Osteoblast (primary cell): ENCODE data around the gene CHST13. TPM values are rescaled to one million over a fixed set of nuclear protein-coding genes. Genes with fewer than 3 reads are reported as not detected.

Experiments
- DNase-seq: peaks from one replicate; pipeline ENCODE4 v3.0.0; 2011; ENCODE audit warnings: low spot score, mixed read lengths; ENCODE audit not compliant: insufficient read length; ENCODE audit errors: missing footprints
- H2AFZ ChIP-seq: 2 replicates; pipeline ENCODE4 v1.6.0; 2011; ENCODE audit warnings: mild to moderate bottlenecking, low read length
- H3K27ac ChIP-seq: 2 replicates; pipeline ENCODE4 v1.5.1; 2011; ENCODE audit warnings: mild to moderate bottlenecking, low read depth, low read length, moderate library complexity
- H3K27me3 ChIP-seq: 2 replicates; pipeline ENCODE4 v1.6.0; 2012; ENCODE audit warnings: mild to moderate bottlenecking, control low read depth, inconsistent platforms, low read length, moderate library complexity; ENCODE audit not compliant: insufficient read depth
- H3K36me3 ChIP-seq: 2 replicates; pipeline ENCODE4 v1.5.1; 2011; ENCODE audit warnings: mild to moderate bottlenecking, low read length, control low read depth, moderate library complexity; ENCODE audit not compliant: insufficient read depth
- H3K4me1 ChIP-seq: 2 replicates; pipeline ENCODE4 v1.5.1; 2011; ENCODE audit warnings: mild to moderate bottlenecking, low read length, control low read depth, moderate library complexity; ENCODE audit not compliant: insufficient read depth
- H3K4me2 ChIP-seq: 2 replicates; pipeline ENCODE4 v1.6.0; 2011; ENCODE audit warnings: mild to moderate bottlenecking, low read length; ENCODE audit not compliant: insufficient read depth
- H3K4me3 ChIP-seq: fragments of 200-600 bp; sonication (generic); 3 replicates; pipeline ENCODE4 v1.5.1; 2012; ENCODE audit warnings: mild to moderate bottlenecking, low read length, inconsistent platforms; ENCODE audit not compliant: insufficient read depth
- H3K79me2 ChIP-seq: 2 replicates; pipeline ENCODE4 v1.6.0; 2012; ENCODE audit warnings: mild to moderate bottlenecking, low read length, control low read depth, inconsistent platforms; ENCODE audit not compliant: insufficient read depth
- H3K9me3 ChIP-seq: 2 replicates; pipeline ENCODE4 v1.5.1; 2011; ENCODE audit warnings: low read depth, low read length, control low read depth
- H4K20me1 ChIP-seq: 2 replicates; pipeline ENCODE4 v1.6.0; 2012; ENCODE audit warnings: mild to moderate bottlenecking, low read length, control low read depth; ENCODE audit not compliant: insufficient read depth
- CTCF ChIP-seq: IDR thresholded peaks from 2 replicates; pipeline ENCODE4 v1.5.1; 2011; ENCODE audit warnings: mild to moderate bottlenecking, low read depth, low read length, moderate library complexity; ENCODE audit errors: extremely low read depth
- total RNA-seq: library from RNA; depleted of rRNA; stranded (reverse); fragments of >200 nt; gene quantifications from 2 replicates; pipeline ENCODE4 v1.2.3, GENCODE V29; 2012

CHST13 gene
- total RNA-seq, 1 donor: under 0.01 TPM

GRCh38 chr3:126527006-126527405 is 3.1 kb downstream of the CHST13 start:
- Histone ChIP-seq H3K9me3 (no peaks in the 10 kb centered on the region), H3K36me3 (no peaks in the 10 kb centered on the region), H3K27ac (no peak overlapping the region), H3K4me2 (no peak overlapping the region), H4K20me1 (no peaks in the 10 kb centered on the region), H3K4me3 (no peak overlapping the region), H3K79me2 (no peaks in the 10 kb centered on the region), H3K27me3 (peaks cover 17% of the 10 kb centered on the region), H2AFZ (no peak overlapping the region), H3K4me1 (no peaks in the 10 kb centered on the region)
- TF ChIP-seq CTCF: no peak
- peak; percentile 69 for DNase-seq

- Histone ChIP-seq H3K9me3 (no peaks in the 10 kb centered on the region), H3K36me3 (no peaks in the 10 kb centered on the region), H3K4me3 (no peak overlapping the region), H3K27ac (no peak overlapping the region), H3K4me2 (no peak overlapping the region), H3K79me2 (no peaks in the 10 kb centered on the region), H4K20me1 (no peaks in the 10 kb centered on the region), H2AFZ (no peak overlapping the region), H3K4me1 (no peaks in the 10 kb centered on the region), H3K27me3 (peaks cover 19% of the 10 kb centered on the region)
- DNase-seq: peak; percentile 64
- no peak for TF ChIP-seq CTCF
These were observed 3.7 kb downstream of the CHST13 start for GRCh38 chr3:126527455-126528211.

- H3K9me3 ChIP-seq: no peaks in the 10 kb centered on the region
- H2AFZ ChIP-seq: no peak overlapping the region
- H3K4me2 ChIP-seq: no peak overlapping the region
- H4K20me1 ChIP-seq: no peaks in the 10 kb centered on the region
- H3K27me3 ChIP-seq: peaks cover 19% of the 10 kb centered on the region
- H3K79me2 ChIP-seq: no peaks in the 10 kb centered on the region
- TF ChIP-seq CTCF: no peak
- H3K4me3 ChIP-seq: no peak overlapping the region
- H3K27ac ChIP-seq: no peak overlapping the region
- H3K4me1 ChIP-seq: no peaks in the 10 kb centered on the region
- peak; percentile 42 for DNase-seq
- H3K36me3 ChIP-seq: no peaks in the 10 kb centered on the region
These were observed 4.5 kb downstream of the CHST13 start for GRCh38 chr3:126528419-126528799.

GRCh38 chr3:126528800-126529541 is 5.0 kb downstream of the CHST13 start:
- peak; percentile 77 for DNase-seq
- Histone ChIP-seq H3K4me3 (no peak overlapping the region), H4K20me1 (no peaks in the 10 kb centered on the region), H3K4me2 (no peak overlapping the region), H3K36me3 (no peaks in the 10 kb centered on the region), H3K4me1 (no peaks in the 10 kb centered on the region), H3K27me3 (peaks cover 19% of the 10 kb centered on the region), H3K27ac (no peak overlapping the region), H3K79me2 (no peaks in the 10 kb centered on the region), H2AFZ (no peak overlapping the region), H3K9me3 (no peaks in the 10 kb centered on the region)
- no peak for TF ChIP-seq CTCF
